ENCODE measurements around the gene WASF2. TPM values are rescaled to one million over a fixed set of nuclear protein-coding genes. Genes with fewer than 3 reads are reported as not detected.

Gene WASF2
- total and polyA plus RNA-seq, 2 donors (not counting 1 experiment from before 2014, with no cell fraction given), result 26.3 to 66.9 TPM

DNA sequence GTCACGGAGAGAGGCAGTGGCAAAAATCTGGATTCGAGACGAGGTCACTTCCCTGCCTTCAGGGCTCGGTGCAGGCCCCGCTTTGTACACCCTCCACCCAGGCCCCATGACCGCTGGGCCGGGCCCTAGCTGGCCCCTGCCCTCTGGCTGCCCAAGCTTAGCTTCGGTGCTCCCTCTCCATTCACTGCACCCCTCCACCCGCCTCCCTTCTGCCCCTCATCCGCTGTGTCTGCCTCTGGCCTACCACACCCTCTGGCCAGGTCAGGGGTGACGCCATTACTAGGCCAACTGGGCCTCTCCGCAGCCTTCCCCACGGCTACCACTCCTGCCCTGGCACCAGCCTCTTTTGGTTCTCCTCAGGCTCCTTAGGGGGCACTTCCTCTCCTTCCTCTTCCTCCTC lies 106.3 kb downstream of the WASF2 start:
- Histone ChIP-seq H3K36me3 (ENCODE audit: control insufficient read depth, insufficient read depth, low read length) (no peaks in the 10 kb centered on the region), H3K27ac (ENCODE audit: insufficient read depth, low read length) (no peak overlapping the region), H3K9me3 (ENCODE audit: control insufficient read depth, insufficient read depth, low read depth, low read length) (no peaks in the 10 kb centered on the region), H3K9ac (ENCODE audit: insufficient read depth, low read length) (no peak overlapping the region), H3K4me1 (ENCODE audit: control insufficient read depth, extremely low read depth, insufficient read depth, low read length) (no peaks in the 10 kb centered on the region), H4K20me1 (ENCODE audit: control insufficient read depth, extremely low read depth, insufficient read depth, low read length) (no peaks in the 10 kb centered on the region), H2AFZ (ENCODE audit: low read length) (no peak overlapping the region), H3K4me2 (ENCODE audit: extremely low read depth, insufficient read depth, low read length) (no peak overlapping the region), H3K79me2 (ENCODE audit: control insufficient read depth, insufficient read depth, low read length) (no peaks in the 10 kb centered on the region), H3K27me3 (ENCODE audit: control insufficient read depth, insufficient read depth, low read length) (peaks cover 4% of the 10 kb centered on the region), H3K4me3 (replicated peaks in 1 of 4; ENCODE audit: control extremely low read depth in 1 of 4, insufficient read depth in 1 of 4, low read depth in 3 of 4, low read length in 4 of 4) (no peak overlapping the region)
- no peak for DNase-seq (ENCODE audit: low read depth in 2 of 2)
- TF ChIP-seq, protein P1, sequence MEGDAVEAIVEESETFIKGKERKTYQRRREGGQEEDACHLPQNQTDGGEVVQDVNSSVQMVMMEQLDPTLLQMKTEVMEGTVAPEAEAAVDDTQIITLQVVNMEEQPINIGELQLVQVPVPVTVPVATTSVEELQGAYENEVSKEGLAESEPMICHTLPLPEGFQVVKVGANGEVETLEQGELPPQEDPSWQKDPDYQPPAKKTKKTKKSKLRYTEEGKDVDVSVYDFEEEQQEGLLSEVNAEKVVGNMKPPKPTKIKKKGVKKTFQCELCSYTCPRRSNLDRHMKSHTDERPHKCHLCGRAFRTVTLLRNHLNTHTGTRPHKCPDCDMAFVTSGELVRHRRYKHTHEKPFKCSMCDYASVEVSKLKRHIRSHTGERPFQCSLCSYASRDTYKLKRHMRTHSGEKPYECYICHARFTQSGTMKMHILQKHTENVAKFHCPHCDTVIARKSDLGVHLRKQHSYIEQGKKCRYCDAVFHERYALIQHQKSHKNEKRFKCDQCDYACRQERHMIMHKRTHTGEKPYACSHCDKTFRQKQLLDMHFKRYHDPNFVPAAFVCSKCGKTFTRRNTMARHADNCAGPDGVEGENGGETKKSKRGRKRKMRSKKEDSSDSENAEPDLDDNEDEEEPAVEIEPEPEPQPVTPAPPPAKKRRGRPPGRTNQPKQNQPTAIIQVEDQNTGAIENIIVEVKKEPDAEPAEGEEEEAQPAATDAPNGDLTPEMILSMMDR (conservative IDR thresholded peaks at IDR 0.05 in 1 of 2, IDR thresholded peaks at IDR 0.05 in 1 of 2; ENCODE audit: low read depth in 1 of 2, low read length in 2 of 2), result no peak
- no peak for TF ChIP-seq EZH2 (IDR thresholded peaks at IDR 0.05; ENCODE audit: low read length, missing control alignments)

DNA sequence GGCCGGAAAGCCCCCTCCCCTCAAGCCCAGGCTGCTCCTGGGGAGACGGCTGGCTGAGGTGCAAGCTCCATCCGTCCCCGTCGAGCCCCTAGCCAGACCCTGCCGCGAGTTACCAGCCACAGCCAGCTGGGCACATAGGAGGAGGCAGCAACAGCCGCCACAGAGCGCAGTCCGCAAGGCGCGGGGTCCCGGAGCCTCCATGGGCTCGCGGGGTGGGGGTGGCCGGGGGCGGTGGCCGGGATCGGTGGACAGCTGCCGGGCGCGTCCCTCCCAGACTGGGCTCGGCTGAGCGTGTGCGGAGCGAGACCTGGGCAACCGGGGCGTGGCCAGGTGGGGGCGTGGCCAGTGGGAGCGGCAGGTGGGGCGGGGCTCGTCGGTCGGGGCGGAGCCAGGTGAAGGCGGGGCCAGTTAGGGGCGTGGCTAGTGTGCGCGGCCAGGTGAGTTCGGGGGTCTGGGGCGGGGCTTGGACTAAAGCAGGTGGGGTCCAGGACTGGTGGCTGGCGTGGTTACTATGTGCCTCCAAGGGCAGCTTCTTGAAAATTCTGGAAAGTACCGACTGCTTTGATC lies 106.8 kb downstream of the WASF2 start, which contains the start of gene CD164L2:
Gene CD164L2, minus strand, starts transcription at position 295 of the 567 bp plus-strand sequence. Its CDS starts 94 bp downstream, at position 201.
- Histone ChIP-seq H3K27ac (ENCODE audit: insufficient read depth, low read length) (no peak within 1 kb of the TSS), H3K27me3 (ENCODE audit: control insufficient read depth, insufficient read depth, low read length) (peaks cover 4% of the 10 kb centered on the region), H3K4me3 (replicated peaks in 1 of 4; ENCODE audit: control extremely low read depth in 1 of 4, insufficient read depth in 1 of 4, low read depth in 3 of 4, low read length in 4 of 4) (no peak within 1 kb of the TSS), H3K79me2 (ENCODE audit: control insufficient read depth, insufficient read depth, low read length) (no peaks in the 10 kb centered on the region), H3K36me3 (ENCODE audit: control insufficient read depth, insufficient read depth, low read length) (no peaks in the 10 kb centered on the region), H3K4me1 (ENCODE audit: control insufficient read depth, extremely low read depth, insufficient read depth, low read length) (no peaks in the 10 kb centered on the region), H2AFZ (ENCODE audit: low read length) (no peak within 1 kb of the TSS), H4K20me1 (ENCODE audit: control insufficient read depth, extremely low read depth, insufficient read depth, low read length) (no peaks in the 10 kb centered on the region), H3K4me2 (ENCODE audit: extremely low read depth, insufficient read depth, low read length) (no peak within 1 kb of the TSS), H3K9me3 (ENCODE audit: control insufficient read depth, insufficient read depth, low read depth, low read length) (no peaks in the 10 kb centered on the region), H3K9ac (ENCODE audit: insufficient read depth, low read length) (no peak within 1 kb of the TSS)
- no peak for DNase-seq (ENCODE audit: low read depth in 2 of 2)
- TF ChIP-seq, protein P1 (conservative IDR thresholded peaks at IDR 0.05 in 1 of 2, IDR thresholded peaks at IDR 0.05 in 1 of 2; ENCODE audit: low read depth in 1 of 2, low read length in 2 of 2), result no peak
- no peak for TF ChIP-seq EZH2 (IDR thresholded peaks at IDR 0.05; ENCODE audit: low read length, missing control alignments)

DNA sequence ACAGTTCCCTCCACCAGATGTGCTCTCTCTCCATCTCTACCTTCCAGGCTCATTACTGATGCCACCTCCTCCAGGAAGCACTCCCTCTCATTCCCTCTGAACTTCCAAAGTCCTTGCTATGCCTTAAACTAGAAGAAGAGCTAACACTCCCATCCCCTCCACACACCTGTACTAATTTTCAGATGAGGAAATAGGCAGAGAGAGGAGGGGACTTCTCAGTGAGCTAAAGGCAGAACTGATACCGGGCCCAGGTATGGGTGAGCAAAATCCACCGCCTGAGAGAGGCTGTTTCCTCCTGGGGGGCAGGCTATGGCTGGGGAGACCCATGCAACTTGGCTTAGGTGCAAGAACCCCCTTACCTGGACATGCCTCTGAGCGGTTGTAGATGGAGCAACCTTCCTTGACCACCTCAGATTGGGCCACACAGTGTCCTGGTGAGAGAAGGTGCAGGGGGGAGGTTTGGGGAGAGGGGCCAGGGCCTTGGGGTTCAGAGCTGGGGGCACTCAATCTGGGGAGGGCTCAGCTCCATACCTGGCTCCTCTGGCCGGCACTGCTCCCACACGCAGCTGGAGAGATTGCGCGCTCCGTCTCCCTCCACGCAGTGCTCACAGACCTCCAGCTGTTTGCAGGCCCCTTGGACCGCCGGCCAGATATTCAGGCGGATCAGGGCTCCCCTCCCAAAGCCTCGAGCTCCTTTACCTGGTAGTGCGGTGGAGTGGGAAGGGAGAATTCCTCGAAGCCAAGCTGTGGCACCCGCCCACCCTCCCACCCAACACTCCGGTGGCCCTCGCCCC lies 107.8 kb downstream of the WASF2 start:
- no peak for DNase-seq (ENCODE audit: low read depth in 2 of 2)
- no peaks in the 10 kb centered on the region for H3K9me3 ChIP-seq (ENCODE audit: control insufficient read depth, insufficient read depth, low read depth, low read length)

More for the DNA sequence above, 107.8 kb downstream of the WASF2 start:
- Histone ChIP-seq H3K9ac (ENCODE audit: insufficient read depth, low read length) (no peak overlapping the region), H3K36me3 (ENCODE audit: control insufficient read depth, insufficient read depth, low read length) (no peaks in the 10 kb centered on the region), H3K4me2 (ENCODE audit: extremely low read depth, insufficient read depth, low read length) (no peak overlapping the region), H3K4me3 (replicated peaks in 1 of 4; ENCODE audit: control extremely low read depth in 1 of 4, insufficient read depth in 1 of 4, low read depth in 3 of 4, low read length in 4 of 4) (no peak overlapping the region), H3K4me1 (ENCODE audit: control insufficient read depth, extremely low read depth, insufficient read depth, low read length) (no peaks in the 10 kb centered on the region), H2AFZ (ENCODE audit: low read length) (no peak overlapping the region), H3K79me2 (ENCODE audit: control insufficient read depth, insufficient read depth, low read length) (no peaks in the 10 kb centered on the region), H4K20me1 (ENCODE audit: control insufficient read depth, extremely low read depth, insufficient read depth, low read length) (no peaks in the 10 kb centered on the region), H3K27me3 (ENCODE audit: control insufficient read depth, insufficient read depth, low read length) (peaks cover 4% of the 10 kb centered on the region), H3K27ac (ENCODE audit: insufficient read depth, low read length) (no peak overlapping the region)
- no peak for TF ChIP-seq EZH2 (IDR thresholded peaks at IDR 0.05; ENCODE audit: low read length, missing control alignments)
- TF ChIP-seq, protein P1 (conservative IDR thresholded peaks at IDR 0.05 in 1 of 2, IDR thresholded peaks at IDR 0.05 in 1 of 2; ENCODE audit: low read depth in 1 of 2, low read length in 2 of 2), result no peak
